ENCODE data around the gene GPC5. TPM values are rescaled to one million over a fixed set of nuclear protein-coding genes. Genes with fewer than 3 reads are reported as not detected.

The GPC5 gene
- total RNA-seq, 1 donor from 2014 or later = 6.3 TPM

DNA sequence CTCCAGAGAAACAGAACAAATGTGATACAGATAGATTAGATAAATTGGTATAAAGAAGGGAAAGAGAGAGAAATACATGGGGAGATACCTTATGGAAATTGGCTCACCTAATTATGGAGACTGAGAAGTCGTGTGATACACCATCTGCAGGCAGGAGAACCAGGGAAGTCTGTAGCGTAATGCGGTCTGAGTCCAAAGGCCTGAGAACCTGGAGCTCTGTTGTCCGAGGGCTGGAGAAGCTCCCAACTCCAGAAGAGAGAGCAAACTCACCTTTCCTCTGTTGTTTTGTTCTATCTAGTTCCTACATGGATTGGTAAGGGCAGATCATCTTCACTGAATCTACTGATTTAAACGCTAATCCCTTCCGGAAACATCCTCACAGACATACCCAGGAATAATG is 1179.9 kb downstream of the GPC5 start:
- H3K36me3 ChIP-seq (ENCODE audit: control insufficient read depth in 3 of 3, insufficient read depth in 3 of 3, low read length in 3 of 3) = no peaks in the 10 kb centered on the region
- peaks cover 0 to 2% (median 0%) of the 10 kb centered on the region in 3 donors for H3K9me3 ChIP-seq (ENCODE audit: control insufficient read depth in 3 of 3, low read length in 3 of 3)
- H3K27me3 ChIP-seq (ENCODE audit: control insufficient read depth in 3 of 3, insufficient read depth in 3 of 3, low read length in 3 of 3) = no peaks in the 10 kb centered on the region
- no peak overlapping the region for H3K9ac ChIP-seq (ENCODE audit: low read depth in 1 of 3, low read length in 3 of 3)
- H3K4me1 ChIP-seq (ENCODE audit: control insufficient read depth in 3 of 3, insufficient read depth in 3 of 3, low read length in 3 of 3) = no peaks in the 10 kb centered on the region
- H3K27ac ChIP-seq (ENCODE audit: low read depth, low read length) = no peak overlapping the region
- H3K4me3 ChIP-seq (ENCODE audit: low read length in 3 of 3) = no peak overlapping the region

DNA sequence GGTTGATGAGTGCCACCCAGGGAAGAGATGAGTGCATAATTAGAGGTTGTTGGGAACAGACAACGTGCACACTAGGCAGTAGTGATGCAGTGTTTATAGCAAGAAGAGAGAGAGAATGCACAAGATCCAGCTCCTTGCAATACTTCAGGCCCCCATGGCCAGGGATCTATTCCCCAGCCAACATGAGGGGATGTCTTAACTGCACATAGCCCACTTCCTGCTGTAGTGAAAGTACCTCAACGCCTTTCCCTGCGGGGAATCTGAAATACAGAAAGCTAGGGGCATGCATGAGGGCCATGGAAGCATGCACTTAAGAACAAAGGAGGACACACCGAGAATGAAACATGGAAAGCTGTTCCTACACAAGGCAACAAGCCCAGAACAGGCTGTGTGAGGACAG is 1191.5 kb downstream of the GPC5 start:
- Histone ChIP-seq H3K4me3 (ENCODE audit: low read length in 3 of 3) (no peak overlapping the region), H3K27ac (ENCODE audit: low read depth, low read length) (no peak overlapping the region), H3K9me3 (ENCODE audit: control insufficient read depth in 3 of 3, low read length in 3 of 3) (no peaks in the 10 kb centered on the region), H3K9ac (ENCODE audit: low read depth in 1 of 3, low read length in 3 of 3) (no peak overlapping the region), H3K27me3 (ENCODE audit: control insufficient read depth in 3 of 3, insufficient read depth in 3 of 3, low read length in 3 of 3) (no peaks in the 10 kb centered on the region), H3K36me3 (ENCODE audit: control insufficient read depth in 3 of 3, insufficient read depth in 3 of 3, low read length in 3 of 3) (no peaks in the 10 kb centered on the region), H3K4me1 (ENCODE audit: control insufficient read depth in 3 of 3, insufficient read depth in 3 of 3, low read length in 3 of 3) (no peaks in the 10 kb centered on the region)

DNA sequence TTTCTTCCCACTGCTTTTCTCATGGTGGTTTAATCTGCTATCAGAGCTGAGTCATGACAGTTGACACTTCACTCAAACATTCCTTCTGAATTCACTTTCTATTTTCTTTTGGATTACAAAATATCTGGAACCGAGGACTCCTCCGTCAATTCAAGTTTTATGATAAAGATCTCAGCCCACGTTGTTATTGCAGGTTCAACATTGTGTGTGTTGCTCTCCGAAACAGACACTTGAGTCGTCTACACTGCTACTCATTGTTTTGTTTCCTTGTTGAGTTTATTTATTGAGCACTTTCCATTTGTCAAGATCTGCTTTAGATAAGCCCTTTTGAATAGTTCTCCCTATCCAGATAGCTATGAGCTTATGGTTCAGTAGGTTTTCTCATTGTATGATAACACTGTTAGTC is 1192.1 kb downstream of the GPC5 start:
- no peaks in the 10 kb centered on the region for H3K36me3 ChIP-seq (ENCODE audit: control insufficient read depth in 3 of 3, insufficient read depth in 3 of 3, low read length in 3 of 3)
- H3K9ac ChIP-seq (ENCODE audit: low read depth in 1 of 3, low read length in 3 of 3) = no peak overlapping the region
- H3K27me3 ChIP-seq (ENCODE audit: control insufficient read depth in 3 of 3, insufficient read depth in 3 of 3, low read length in 3 of 3) = no peaks in the 10 kb centered on the region
- no peaks in the 10 kb centered on the region for H3K9me3 ChIP-seq (ENCODE audit: control insufficient read depth in 3 of 3, low read length in 3 of 3)
- no peak overlapping the region for H3K27ac ChIP-seq (ENCODE audit: low read depth, low read length)
- no peak overlapping the region for H3K4me3 ChIP-seq (ENCODE audit: low read length in 3 of 3)
- H3K4me1 ChIP-seq (ENCODE audit: control insufficient read depth in 3 of 3, insufficient read depth in 3 of 3, low read length in 3 of 3) = no peaks in the 10 kb centered on the region

DNA sequence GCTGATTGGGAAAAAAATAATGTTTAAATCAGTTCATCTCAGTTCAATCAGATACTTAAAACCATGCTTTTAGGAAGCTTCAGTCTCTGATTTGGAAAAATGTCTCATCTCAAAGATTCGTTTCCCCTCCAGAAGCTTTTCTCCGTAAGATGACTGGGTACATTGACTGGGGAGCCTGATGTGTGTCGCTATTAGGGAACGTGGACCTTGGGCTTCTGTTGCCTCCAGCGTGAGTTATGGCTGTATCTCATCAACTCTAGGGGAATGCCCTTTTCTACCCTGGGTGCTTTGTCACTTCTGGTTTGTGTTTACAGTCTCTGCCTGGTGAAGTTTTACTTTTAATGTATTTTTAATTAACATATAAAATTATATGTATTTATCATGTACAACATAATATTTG is 1192.7 kb downstream of the GPC5 start:
- no peaks in the 10 kb centered on the region for H3K9me3 ChIP-seq (ENCODE audit: control insufficient read depth in 3 of 3, low read length in 3 of 3)
- H3K4me1 ChIP-seq (ENCODE audit: control insufficient read depth in 3 of 3, insufficient read depth in 3 of 3, low read length in 3 of 3) = no peaks in the 10 kb centered on the region
- no peak overlapping the region for H3K9ac ChIP-seq (ENCODE audit: low read depth in 1 of 3, low read length in 3 of 3)
- no peaks in the 10 kb centered on the region for H3K27me3 ChIP-seq (ENCODE audit: control insufficient read depth in 3 of 3, insufficient read depth in 3 of 3, low read length in 3 of 3)
- H3K4me3 ChIP-seq (ENCODE audit: low read length in 3 of 3) = no peak overlapping the region
- no peak overlapping the region for H3K27ac ChIP-seq (ENCODE audit: low read depth, low read length)
- no peaks in the 10 kb centered on the region for H3K36me3 ChIP-seq (ENCODE audit: control insufficient read depth in 3 of 3, insufficient read depth in 3 of 3, low read length in 3 of 3)

DNA sequence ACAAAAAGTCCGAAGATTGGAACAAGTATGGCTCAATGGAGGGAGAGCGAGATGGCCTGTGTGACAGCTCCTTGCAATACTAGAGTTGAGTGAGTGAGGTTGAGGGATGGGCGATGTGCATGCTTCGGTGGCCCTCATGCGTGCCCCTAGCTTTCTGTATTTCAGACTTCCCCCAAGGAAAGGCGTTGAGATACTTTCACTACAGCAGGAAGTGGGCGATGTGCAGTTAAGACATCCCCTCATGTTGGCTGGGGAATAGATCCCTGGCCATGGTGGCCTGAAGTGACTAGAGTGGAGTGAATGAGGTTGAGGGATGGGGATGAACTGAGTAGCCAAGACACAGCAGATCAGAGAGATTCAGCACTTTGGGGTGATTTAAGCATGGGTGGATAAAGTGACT is 1194.3 kb downstream of the GPC5 start:
- no peaks in the 10 kb centered on the region for H3K9me3 ChIP-seq (ENCODE audit: control insufficient read depth in 3 of 3, low read length in 3 of 3)
- H3K4me3 ChIP-seq (ENCODE audit: low read length in 3 of 3) = no peak overlapping the region
- no peaks in the 10 kb centered on the region for H3K36me3 ChIP-seq (ENCODE audit: control insufficient read depth in 3 of 3, insufficient read depth in 3 of 3, low read length in 3 of 3)
- no peaks in the 10 kb centered on the region for H3K27me3 ChIP-seq (ENCODE audit: control insufficient read depth in 3 of 3, insufficient read depth in 3 of 3, low read length in 3 of 3)
- H3K4me1 ChIP-seq (ENCODE audit: control insufficient read depth in 3 of 3, insufficient read depth in 3 of 3, low read length in 3 of 3) = no peaks in the 10 kb centered on the region
- H3K27ac ChIP-seq (ENCODE audit: low read depth, low read length) = no peak overlapping the region
- no peak overlapping the region for H3K9ac ChIP-seq (ENCODE audit: low read depth in 1 of 3, low read length in 3 of 3)

DNA sequence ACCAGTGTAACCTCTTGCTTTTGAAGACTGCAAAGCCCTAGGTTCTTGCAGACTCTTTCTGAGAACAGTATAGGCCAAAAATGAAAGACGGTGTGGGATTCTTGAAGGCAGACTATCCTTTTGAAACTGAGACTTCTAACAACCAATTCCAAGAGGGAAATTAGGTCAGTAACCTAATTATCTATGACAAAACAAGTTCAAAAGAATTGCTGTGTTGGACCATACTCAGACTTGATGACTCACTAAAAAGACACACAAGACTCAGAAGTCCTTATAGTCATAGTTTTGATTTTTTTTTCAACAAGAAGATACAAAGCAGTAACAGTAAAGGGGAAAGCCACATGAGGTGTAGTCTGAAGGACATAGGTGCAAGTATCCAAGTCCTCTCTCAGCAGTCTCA is 1204.1 kb downstream of the GPC5 start:
- Histone ChIP-seq H3K9ac (ENCODE audit: low read depth in 1 of 3, low read length in 3 of 3) (no peak overlapping the region), H3K9me3 (ENCODE audit: control insufficient read depth in 3 of 3, low read length in 3 of 3) (no peaks in the 10 kb centered on the region), H3K36me3 (ENCODE audit: control insufficient read depth in 3 of 3, insufficient read depth in 3 of 3, low read length in 3 of 3) (no peaks in the 10 kb centered on the region), H3K27ac (ENCODE audit: low read depth, low read length) (no peak overlapping the region), H3K27me3 (ENCODE audit: control insufficient read depth in 3 of 3, insufficient read depth in 3 of 3, low read length in 3 of 3) (no peaks in the 10 kb centered on the region), H3K4me1 (ENCODE audit: control insufficient read depth in 3 of 3, insufficient read depth in 3 of 3, low read length in 3 of 3) (no peaks in the 10 kb centered on the region), H3K4me3 (ENCODE audit: low read length in 3 of 3) (no peak overlapping the region)

DNA sequence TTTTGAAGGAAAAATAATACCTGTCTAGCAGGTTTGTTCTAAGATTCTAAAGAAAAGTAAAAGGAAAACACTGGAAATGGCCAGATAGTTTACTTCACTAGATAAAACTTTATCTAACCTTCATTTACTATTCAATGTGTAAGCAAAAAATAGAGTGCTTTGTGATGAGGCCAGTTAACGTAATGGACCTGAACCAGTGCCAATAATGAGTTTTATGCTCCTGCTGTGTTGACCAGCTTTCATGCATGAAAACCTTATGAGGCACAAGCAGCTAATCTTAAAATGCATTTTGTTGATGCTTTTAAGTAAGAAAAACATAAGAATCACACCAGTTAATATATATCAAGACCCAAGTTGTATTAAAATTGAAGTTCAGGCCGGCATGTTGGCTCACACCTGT is 1211.0 kb downstream of the GPC5 start:
- Histone ChIP-seq H3K9ac (ENCODE audit: low read depth in 1 of 3, low read length in 3 of 3) (no peak overlapping the region), H3K36me3 (ENCODE audit: control insufficient read depth in 3 of 3, insufficient read depth in 3 of 3, low read length in 3 of 3) (no peaks in the 10 kb centered on the region), H3K27ac (ENCODE audit: low read depth, low read length) (no peak overlapping the region), H3K9me3 (ENCODE audit: control insufficient read depth in 3 of 3, low read length in 3 of 3) (no peaks in the 10 kb centered on the region), H3K4me1 (ENCODE audit: control insufficient read depth in 3 of 3, insufficient read depth in 3 of 3, low read length in 3 of 3) (no peaks in the 10 kb centered on the region), H3K27me3 (ENCODE audit: control insufficient read depth in 3 of 3, insufficient read depth in 3 of 3, low read length in 3 of 3) (no peaks in the 10 kb centered on the region), H3K4me3 (ENCODE audit: low read length in 3 of 3) (no peak overlapping the region)

DNA sequence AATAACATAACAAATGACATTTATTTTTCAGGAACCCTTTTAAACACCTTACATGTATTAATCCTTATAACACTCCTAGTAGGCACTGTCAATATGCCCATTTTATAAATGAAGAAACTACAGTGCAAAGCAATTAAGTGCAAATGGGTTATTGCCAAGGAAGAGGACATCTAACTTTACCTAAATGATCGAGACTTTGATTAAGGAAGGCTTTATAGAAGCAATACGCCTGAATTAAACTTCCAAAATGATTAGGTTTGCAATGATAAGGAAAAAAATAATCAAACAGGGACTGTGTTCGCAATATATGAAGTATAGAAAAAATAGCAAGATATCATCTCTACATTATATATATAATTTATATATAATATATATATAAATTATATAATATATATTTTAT is 1214.5 kb downstream of the GPC5 start:
- H3K27ac ChIP-seq (ENCODE audit: low read depth, low read length) = no peak overlapping the region
- H3K4me3 ChIP-seq (ENCODE audit: low read length in 3 of 3) = no peak overlapping the region

DNA sequence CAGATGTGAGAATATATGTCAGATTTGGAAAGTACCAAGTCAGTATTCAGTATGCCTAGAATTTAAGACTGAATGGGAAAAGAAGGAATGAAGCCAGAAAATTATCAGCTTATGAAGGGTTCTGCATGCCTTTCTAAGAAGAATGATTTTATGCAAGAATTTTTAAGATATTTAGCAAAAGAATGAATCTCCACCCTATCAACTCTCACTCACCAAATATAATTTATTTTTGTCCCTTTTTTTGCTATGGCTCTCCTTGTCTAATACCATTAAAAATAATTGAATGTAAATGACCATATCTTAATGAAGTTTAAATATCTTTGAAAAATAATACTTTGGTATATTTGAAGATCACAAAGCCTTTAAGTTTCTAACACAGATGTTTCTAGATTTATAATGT is 1215.5 kb downstream of the GPC5 start:
- no peaks in the 10 kb centered on the region for H3K4me1 ChIP-seq (ENCODE audit: control insufficient read depth in 3 of 3, insufficient read depth in 3 of 3, low read length in 3 of 3)
- no peak overlapping the region for H3K9ac ChIP-seq (ENCODE audit: low read depth in 1 of 3, low read length in 3 of 3)
- H3K4me3 ChIP-seq (ENCODE audit: low read length in 3 of 3) = no peak overlapping the region
- no peaks in the 10 kb centered on the region for H3K27me3 ChIP-seq (ENCODE audit: control insufficient read depth in 3 of 3, insufficient read depth in 3 of 3, low read length in 3 of 3)
- no peaks in the 10 kb centered on the region for H3K9me3 ChIP-seq (ENCODE audit: control insufficient read depth in 3 of 3, low read length in 3 of 3)
- no peaks in the 10 kb centered on the region for H3K36me3 ChIP-seq (ENCODE audit: control insufficient read depth in 3 of 3, insufficient read depth in 3 of 3, low read length in 3 of 3)
- no peak overlapping the region for H3K27ac ChIP-seq (ENCODE audit: low read depth, low read length)

More for the DNA sequence above, 1214.5 kb downstream of the GPC5 start:
- Histone ChIP-seq H3K4me1 (ENCODE audit: control insufficient read depth in 3 of 3, insufficient read depth in 3 of 3, low read length in 3 of 3) (no peaks in the 10 kb centered on the region), H3K36me3 (ENCODE audit: control insufficient read depth in 3 of 3, insufficient read depth in 3 of 3, low read length in 3 of 3) (no peaks in the 10 kb centered on the region), H3K9ac (ENCODE audit: low read depth in 1 of 3, low read length in 3 of 3) (no peak overlapping the region), H3K9me3 (ENCODE audit: control insufficient read depth in 3 of 3, low read length in 3 of 3) (no peaks in the 10 kb centered on the region), H3K27me3 (ENCODE audit: control insufficient read depth in 3 of 3, insufficient read depth in 3 of 3, low read length in 3 of 3) (no peaks in the 10 kb centered on the region)

DNA sequence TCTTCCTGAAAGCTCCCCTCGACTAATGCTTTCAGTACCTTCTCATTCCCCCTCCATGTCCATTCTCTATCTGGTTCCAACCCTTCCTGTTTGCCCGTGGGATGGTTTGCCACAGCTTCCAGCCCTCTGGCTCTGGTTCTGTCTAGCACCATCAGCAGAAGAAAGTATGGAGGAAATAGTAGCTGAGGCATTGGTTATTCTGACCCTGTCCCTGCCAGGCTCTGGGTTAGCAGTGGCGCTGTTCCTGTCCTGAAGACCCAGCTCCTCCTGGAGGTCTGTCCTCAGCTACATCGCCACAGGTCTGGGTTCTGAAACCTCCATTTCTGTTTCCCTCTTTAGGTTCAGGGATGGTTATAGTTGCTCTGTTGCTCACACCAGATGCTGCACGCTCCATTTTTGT is 1223.6 kb downstream of the GPC5 start:
- Histone ChIP-seq H3K27me3 (ENCODE audit: control insufficient read depth in 3 of 3, insufficient read depth in 3 of 3, low read length in 3 of 3) (no peaks in the 10 kb centered on the region), H3K4me1 (ENCODE audit: control insufficient read depth in 3 of 3, insufficient read depth in 3 of 3, low read length in 3 of 3) (no peaks in the 10 kb centered on the region), H3K4me3 (ENCODE audit: low read length in 3 of 3) (no peak overlapping the region), H3K36me3 (ENCODE audit: control insufficient read depth in 3 of 3, insufficient read depth in 3 of 3, low read length in 3 of 3) (no peaks in the 10 kb centered on the region), H3K27ac (ENCODE audit: low read depth, low read length) (no peak overlapping the region), H3K9me3 (ENCODE audit: control insufficient read depth in 3 of 3, low read length in 3 of 3) (no peaks in the 10 kb centered on the region), H3K9ac (ENCODE audit: low read depth in 1 of 3, low read length in 3 of 3) (no peak overlapping the region)

DNA sequence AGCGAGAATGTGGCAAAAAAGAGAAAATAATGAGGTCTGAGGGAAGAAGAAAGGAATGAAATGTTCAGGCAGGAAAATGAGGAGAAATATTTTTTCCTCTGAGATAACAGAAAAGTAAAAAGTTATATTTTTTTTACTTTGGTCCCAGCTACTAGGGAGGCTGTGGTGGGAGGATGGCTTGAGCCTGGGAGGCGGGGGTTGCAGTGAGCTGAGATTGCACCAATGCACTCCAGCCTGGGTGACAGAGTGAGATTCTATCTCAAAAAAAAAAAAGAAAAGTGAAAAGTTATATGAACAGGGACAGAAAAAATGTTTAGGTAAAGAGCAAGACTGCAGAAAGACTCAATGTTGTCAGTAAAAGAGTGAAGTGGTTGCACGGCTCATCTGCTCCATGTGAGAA is 1224.5 kb downstream of the GPC5 start:
- Histone ChIP-seq H3K27me3 (ENCODE audit: control insufficient read depth in 3 of 3, insufficient read depth in 3 of 3, low read length in 3 of 3) (no peaks in the 10 kb centered on the region), H3K9ac (ENCODE audit: low read depth in 1 of 3, low read length in 3 of 3) (no peak overlapping the region), H3K9me3 (ENCODE audit: control insufficient read depth in 3 of 3, low read length in 3 of 3) (no peaks in the 10 kb centered on the region), H3K27ac (ENCODE audit: low read depth, low read length) (no peak overlapping the region), H3K4me1 (ENCODE audit: control insufficient read depth in 3 of 3, insufficient read depth in 3 of 3, low read length in 3 of 3) (no peaks in the 10 kb centered on the region), H3K36me3 (ENCODE audit: control insufficient read depth in 3 of 3, insufficient read depth in 3 of 3, low read length in 3 of 3) (no peaks in the 10 kb centered on the region), H3K4me3 (ENCODE audit: low read length in 3 of 3) (no peak overlapping the region)

Data from skeletal muscle tissue (tissue), 4 donors.